Ovary (tissue), 9 donors: Measurements from ENCODE around the gene PDE5A. TPM values are rescaled to one million over a fixed set of nuclear protein-coding genes. Genes with fewer than 3 reads are reported as not detected.

ENCODE experiments used
- DNase-seq, 5 donors: peaks; one replicate each; pipeline ENCODE4 v3.0.0-alpha.2; 2019 to 2020
- H3K27ac ChIP-seq, 2 donors: fragments of 200-600 bp; one replicate each; pipeline versions ENCODE4 v1.5.1 to v1.8.0; 2019 to 2022
- H3K27me3 ChIP-seq: fragments of 200-600 bp; one replicate; pipeline ENCODE4 v1.8.0; 2022
- H3K36me3 ChIP-seq: fragments of 200-600 bp; sonication (generic); one replicate; pipeline ENCODE4 v1.5.1; 2019
- H3K4me1 ChIP-seq: one replicate; pipeline ENCODE4 v1.8.1; 2013; ENCODE audit warnings: mild to moderate bottlenecking, moderate library complexity; ENCODE audit not compliant: insufficient read depth
- H3K4me3 ChIP-seq: fragments of 200-600 bp; sonication (generic); one replicate; pipeline ENCODE4 v1.5.1; 2017
- H3K9me3 ChIP-seq, 2 donors: fragments of 200-600 bp in 1 of 2; sonication (generic) in 1 of 2; one replicate each; pipeline versions ENCODE4 v1.5.1 to v1.8.1; 2013 to 2019; ENCODE audit warnings: mild to moderate bottlenecking in 1 of 2, moderate library complexity in 1 of 2
- EP300 ChIP-seq: sonication (generic); formaldehyde crosslinking; IDR thresholded peaks from one replicate; pipeline ENCODE4 v1.6.1; 2017; ENCODE audit warnings: antibody characterized with exemption
- POLR2A ChIP-seq: fragments of 450-650 bp; IDR thresholded peaks from one replicate; pipeline ENCODE4 v1.6.1; 2017; ENCODE audit warnings: antibody characterized with exemption, mild to moderate bottlenecking, moderate library complexity
- WGBS, 3 donors: extraction: QIAGEN DNeasy Blood & Tissue Kit in 1 of 3; methylation state at CpG; one replicate each; pipeline versions ENCODE4 v1.1.5 to v1.1.7; 2013 to 2017; 5-methylcytosine and 5-hydroxymethylcytosine counted together
- intact Hi-C, 4 donors: fragments of 100-400 bp; cut with DNase I; formaldehyde crosslinking; loops; one replicate each; pipeline versions ENCODE4 v1.11.0 to v1.15.1; 2022 to 2023
- polyA plus RNA-seq, 2 donors: library from polyadenylated mRNA; stranded (reverse); fragments of 200-250 nt in 1 of 2; fragments of 350-450 nt in 1 of 2; fragmentation: Illumina TruSeq in 1 of 2; extraction: RNeasy Lipid Tissue Mini Kit (QIAGEN cat#74804) in 1 of 2; gene quantifications; one replicate each; pipeline ENCODE4 v1.2.3, GENCODE V29; 2013 to 2014
- total RNA-seq, 7 donors: library from RNA; depleted of rRNA in 2 of 7; stranded (reverse); fragments of >200 nt in 2 of 7; fragmentation: NEBNext Ultra II Directional in 3 of 7; extraction: Animal tissue kit (Norgen Biotek cat#: 25700) in 3 of 7; gene quantifications; one replicate each; pipeline versions ENCODE4 v1.1.0 to v1.2.4, GENCODE V29; 2016 to 2023
- TF ChIP-seq, protein P1 (sequence below), 3 donors: fragments of 450-650 bp in 2 of 3; fragments of 200-600 bp in 1 of 3; IDR thresholded peaks; one replicate each; pipeline versions ENCODE4 v1.5.1 to v1.8.0; 2016 to 2022; ENCODE audit warnings: antibody characterized with exemption in 3 of 3, mild to moderate bottlenecking in 1 of 3
- donor health status: DM: no; HTN: no; CAD: no; lungs with moderate emphysema.
- donor health status: DM: no; HTN: no; CAD: no.
- donor health status: Bipolar disorder and iron deficiency.
- donor health status: DM: yes; HTN: yes; CAD: no.
- donor health status: DM: no; HTN: no; CAD: no.
- donor health status: DM: yes; HTN: yes; CAD: no.

PDE5A gene
- total and polyA plus RNA-seq, 9 donors = 4.6 to 25.3 (median 9.7) TPM

DNA sequence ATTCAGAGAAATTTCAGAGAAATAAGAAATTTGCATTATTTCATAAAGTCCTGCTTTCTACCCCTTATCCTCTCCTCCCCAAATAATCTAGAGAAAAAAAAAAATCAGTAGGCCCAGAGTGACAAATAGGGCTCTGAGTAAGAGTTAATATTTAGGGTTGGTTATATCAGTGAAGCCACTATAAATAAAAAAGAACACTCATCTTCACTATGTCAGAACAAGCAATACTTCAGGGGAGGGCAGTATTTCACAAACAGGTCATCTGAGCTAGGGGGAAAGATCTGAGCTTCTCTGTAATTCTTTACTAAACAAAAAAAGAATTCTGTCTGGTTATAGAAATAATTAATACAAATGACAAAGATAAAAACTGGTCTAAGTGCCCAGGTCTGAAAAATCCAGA is 39.4 kb downstream of the PDE5A start:
- intact Hi-C loops = no loop called here
- TF ChIP-seq, protein P1, sequence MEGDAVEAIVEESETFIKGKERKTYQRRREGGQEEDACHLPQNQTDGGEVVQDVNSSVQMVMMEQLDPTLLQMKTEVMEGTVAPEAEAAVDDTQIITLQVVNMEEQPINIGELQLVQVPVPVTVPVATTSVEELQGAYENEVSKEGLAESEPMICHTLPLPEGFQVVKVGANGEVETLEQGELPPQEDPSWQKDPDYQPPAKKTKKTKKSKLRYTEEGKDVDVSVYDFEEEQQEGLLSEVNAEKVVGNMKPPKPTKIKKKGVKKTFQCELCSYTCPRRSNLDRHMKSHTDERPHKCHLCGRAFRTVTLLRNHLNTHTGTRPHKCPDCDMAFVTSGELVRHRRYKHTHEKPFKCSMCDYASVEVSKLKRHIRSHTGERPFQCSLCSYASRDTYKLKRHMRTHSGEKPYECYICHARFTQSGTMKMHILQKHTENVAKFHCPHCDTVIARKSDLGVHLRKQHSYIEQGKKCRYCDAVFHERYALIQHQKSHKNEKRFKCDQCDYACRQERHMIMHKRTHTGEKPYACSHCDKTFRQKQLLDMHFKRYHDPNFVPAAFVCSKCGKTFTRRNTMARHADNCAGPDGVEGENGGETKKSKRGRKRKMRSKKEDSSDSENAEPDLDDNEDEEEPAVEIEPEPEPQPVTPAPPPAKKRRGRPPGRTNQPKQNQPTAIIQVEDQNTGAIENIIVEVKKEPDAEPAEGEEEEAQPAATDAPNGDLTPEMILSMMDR (IDR thresholded peaks at IDR 0.05) = no peak
- TF ChIP-seq POLR2A (no peak), EP300 (no peak)
- Histone ChIP-seq H3K36me3 (no peaks in the 10 kb centered on the region), H3K4me1 (no peaks in the 10 kb centered on the region), H3K27ac (no peak overlapping the region), H3K9me3 (no peaks in the 10 kb centered on the region), H3K4me3 (no peak overlapping the region), H3K27me3 (no peaks in the 10 kb centered on the region)
- DNase-seq = no peak

DNA sequence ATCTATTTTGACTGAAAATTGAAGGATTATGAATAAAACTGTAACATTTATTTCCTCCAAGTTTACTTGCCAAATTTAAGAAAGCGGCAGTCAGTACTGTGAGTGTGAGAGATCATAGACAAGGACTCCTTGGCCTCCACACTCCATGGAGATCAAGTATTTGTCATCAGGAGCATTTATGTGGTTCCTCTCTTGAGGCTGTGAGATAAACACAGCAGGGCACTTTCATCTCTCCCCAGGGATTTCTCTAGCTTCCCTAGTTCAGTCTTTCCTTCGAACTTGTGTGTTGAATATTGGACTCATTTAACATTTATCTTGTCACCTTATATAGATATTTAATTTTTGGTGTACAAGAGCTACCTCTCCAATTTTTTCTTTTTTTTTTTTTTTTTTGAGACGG is 40.8 kb downstream of the PDE5A start:
- 93 to 98% (median 95%) methylated on average over 3 of the region's 3 CpGs for WGBS, 3 donors
- Histone ChIP-seq H3K4me1 (no peaks in the 10 kb centered on the region), H3K4me3 (no peak overlapping the region), H3K27me3 (no peaks in the 10 kb centered on the region), H3K27ac (no peak overlapping the region), H3K9me3 (no peaks in the 10 kb centered on the region), H3K36me3 (no peaks in the 10 kb centered on the region)
- no peak for DNase-seq
- TF ChIP-seq POLR2A = no peak
- TF ChIP-seq EP300 = no peak
- TF ChIP-seq, protein P1 (IDR thresholded peaks at IDR 0.05) = no peak
- intact Hi-C loops = no loop called here

DNA sequence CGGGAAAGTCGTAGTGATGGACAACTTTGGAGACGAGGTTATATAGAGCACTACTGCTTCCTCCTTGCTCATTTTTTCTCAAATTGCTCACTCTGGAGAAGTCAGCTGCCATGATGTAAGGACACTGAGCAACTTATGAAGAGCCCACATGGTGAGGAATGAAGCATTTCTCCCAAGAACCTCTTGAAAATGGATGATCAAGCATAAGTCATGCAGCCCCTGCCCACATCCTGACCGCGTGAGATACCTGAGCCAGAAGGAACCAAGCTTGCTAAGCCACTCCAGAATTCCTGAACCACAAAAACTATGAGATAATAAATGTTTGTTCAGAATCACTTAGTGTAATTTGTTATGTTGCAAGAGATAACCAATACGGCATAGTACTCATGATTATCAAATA is 42.8 kb downstream of the PDE5A start:
- intact Hi-C loops = no loop called here
- H3K27me3 ChIP-seq = no peaks in the 10 kb centered on the region
- H3K27ac ChIP-seq = no peak overlapping the region
- no peaks in the 10 kb centered on the region for H3K9me3 ChIP-seq
- WGBS, 3 donors = 96 to 98% (median 98%) methylated on average over 6 of the region's 6 CpGs
- no peaks in the 10 kb centered on the region for H3K4me1 ChIP-seq
- no peak for DNase-seq
- H3K4me3 ChIP-seq = no peak overlapping the region
- H3K36me3 ChIP-seq = no peaks in the 10 kb centered on the region
- TF ChIP-seq, protein P1 (IDR thresholded peaks at IDR 0.05) = no peak
- no peak for TF ChIP-seq EP300
- TF ChIP-seq POLR2A = no peak

DNA sequence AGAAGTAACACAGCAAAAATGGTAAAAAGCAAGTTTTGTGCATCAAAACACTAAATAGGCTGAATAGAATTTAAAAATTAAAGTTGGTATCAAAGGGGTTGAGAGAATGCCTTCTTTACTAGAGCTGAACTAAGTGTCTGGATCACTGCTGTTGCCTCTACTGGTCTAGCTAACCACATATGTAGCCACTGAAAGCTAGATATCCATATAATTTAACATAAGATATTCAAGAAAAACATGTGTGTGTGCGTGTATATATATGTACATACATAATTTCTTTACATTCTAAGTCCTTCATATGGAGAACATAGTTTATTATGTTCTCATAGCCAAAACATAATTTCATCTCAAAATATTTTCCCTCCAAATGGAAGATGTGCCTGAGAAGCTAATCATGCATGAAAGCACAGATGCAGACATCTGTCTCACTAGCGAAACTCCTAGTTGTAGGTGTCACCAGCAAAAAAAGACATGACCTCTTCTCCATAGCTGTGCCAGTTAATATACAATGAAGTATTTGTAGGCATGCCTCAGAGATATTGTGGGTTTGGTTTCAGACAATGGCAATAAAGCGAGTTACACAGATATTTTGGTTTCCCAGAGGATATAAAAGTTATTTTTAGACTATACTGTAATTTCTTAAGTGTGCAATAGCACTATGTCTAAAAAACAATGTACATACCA is 47.3 kb downstream of the PDE5A start:
- no peaks in the 10 kb centered on the region for H3K27me3 ChIP-seq

More for the DNA sequence above, 47.3 kb downstream of the PDE5A start:
- intact Hi-C loops = no loop called here
- no peak for DNase-seq
- Histone ChIP-seq H3K36me3 (no peaks in the 10 kb centered on the region), H3K4me3 (no peak overlapping the region), H3K27ac (no peak overlapping the region), H3K4me1 (no peaks in the 10 kb centered on the region), H3K9me3 (no peaks in the 10 kb centered on the region)
- TF ChIP-seq EP300 (no peak), POLR2A (no peak)
- TF ChIP-seq, protein P1 (IDR thresholded peaks at IDR 0.05) = no peak
- 62 to 81% (median 77%) methylated on average over 3 of the region's 3 CpGs for WGBS, 3 donors
